Fibroblast of villous mesenchyme (primary cell): ENCODE results near the gene PLXDC2. TPM values are rescaled to one million over a fixed set of nuclear protein-coding genes. Genes with fewer than 3 reads are reported as not detected.

Source experiments
- DNase-seq: peaks from one replicate; pipeline ENCODE4 v3.0.0-alpha.2; 2010; ENCODE audit warnings: low read depth
- H3K4me3 ChIP-seq: 2 replicates; pipeline ENCODE4 v1.5.1; 2011; ENCODE audit warnings: low read depth, mild to moderate bottlenecking, low read length
- total RNA-seq: library from RNA; depleted of rRNA; stranded (reverse); fragments of >200 nt; gene quantifications from 2 replicates; pipeline ENCODE4 v1.2.3, GENCODE V29; 2012
- TF ChIP-seq, protein P1 (sequence below): IDR thresholded peaks from 2 replicates; pipeline ENCODE4 v1.5.1; 2012; ENCODE audit warnings: low read depth, mild to moderate bottlenecking, low read length; ENCODE audit not compliant: insufficient read depth

PLXDC2 gene
- total RNA-seq, 1 donor, result 19.0 TPM

DNA sequence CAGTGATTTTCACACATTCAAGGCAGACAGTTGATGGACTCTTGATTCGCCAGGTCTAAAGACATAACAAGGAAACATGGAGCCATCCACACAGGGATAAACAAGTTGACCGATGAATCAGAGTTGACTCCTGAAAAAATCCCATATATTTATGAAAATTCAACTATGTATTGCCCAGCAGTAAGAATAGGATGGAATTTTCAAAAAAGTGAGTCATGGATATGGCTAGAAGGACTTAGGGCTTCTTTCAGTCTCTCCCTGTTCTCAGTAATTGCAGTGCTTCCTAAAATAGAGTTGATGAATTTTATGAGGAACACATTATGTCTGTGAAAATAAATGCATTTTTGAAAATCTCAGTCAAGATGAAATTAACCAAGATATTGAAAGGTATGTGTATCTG is 301.2 kb downstream of the PLXDC2 start:
- TF ChIP-seq, protein P1, sequence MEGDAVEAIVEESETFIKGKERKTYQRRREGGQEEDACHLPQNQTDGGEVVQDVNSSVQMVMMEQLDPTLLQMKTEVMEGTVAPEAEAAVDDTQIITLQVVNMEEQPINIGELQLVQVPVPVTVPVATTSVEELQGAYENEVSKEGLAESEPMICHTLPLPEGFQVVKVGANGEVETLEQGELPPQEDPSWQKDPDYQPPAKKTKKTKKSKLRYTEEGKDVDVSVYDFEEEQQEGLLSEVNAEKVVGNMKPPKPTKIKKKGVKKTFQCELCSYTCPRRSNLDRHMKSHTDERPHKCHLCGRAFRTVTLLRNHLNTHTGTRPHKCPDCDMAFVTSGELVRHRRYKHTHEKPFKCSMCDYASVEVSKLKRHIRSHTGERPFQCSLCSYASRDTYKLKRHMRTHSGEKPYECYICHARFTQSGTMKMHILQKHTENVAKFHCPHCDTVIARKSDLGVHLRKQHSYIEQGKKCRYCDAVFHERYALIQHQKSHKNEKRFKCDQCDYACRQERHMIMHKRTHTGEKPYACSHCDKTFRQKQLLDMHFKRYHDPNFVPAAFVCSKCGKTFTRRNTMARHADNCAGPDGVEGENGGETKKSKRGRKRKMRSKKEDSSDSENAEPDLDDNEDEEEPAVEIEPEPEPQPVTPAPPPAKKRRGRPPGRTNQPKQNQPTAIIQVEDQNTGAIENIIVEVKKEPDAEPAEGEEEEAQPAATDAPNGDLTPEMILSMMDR, result no peak
- DNase-seq, result no peak
- H3K4me3 ChIP-seq, result no peak overlapping the region

DNA sequence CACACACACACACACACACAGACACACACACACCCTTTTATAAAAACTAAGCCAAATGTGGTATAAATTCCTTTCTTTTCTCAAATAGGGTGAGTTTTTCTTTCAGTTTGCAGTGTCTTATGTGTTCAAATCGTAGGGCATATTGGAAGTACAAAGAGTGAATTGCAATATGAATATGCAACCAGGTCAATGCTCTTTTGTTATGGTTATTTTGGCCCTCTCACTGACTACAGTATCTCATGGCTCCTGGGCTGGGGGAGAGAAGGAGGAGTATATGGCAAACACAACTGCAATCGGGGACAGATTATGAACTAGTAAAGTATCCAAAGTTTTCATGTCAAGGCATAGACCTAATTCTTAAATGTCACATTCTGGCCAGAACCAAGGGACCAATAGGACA is 301.9 kb downstream of the PLXDC2 start:
- TF ChIP-seq, protein P1, result no peak
- DNase-seq, result no peak
- no peak overlapping the region for H3K4me3 ChIP-seq

DNA sequence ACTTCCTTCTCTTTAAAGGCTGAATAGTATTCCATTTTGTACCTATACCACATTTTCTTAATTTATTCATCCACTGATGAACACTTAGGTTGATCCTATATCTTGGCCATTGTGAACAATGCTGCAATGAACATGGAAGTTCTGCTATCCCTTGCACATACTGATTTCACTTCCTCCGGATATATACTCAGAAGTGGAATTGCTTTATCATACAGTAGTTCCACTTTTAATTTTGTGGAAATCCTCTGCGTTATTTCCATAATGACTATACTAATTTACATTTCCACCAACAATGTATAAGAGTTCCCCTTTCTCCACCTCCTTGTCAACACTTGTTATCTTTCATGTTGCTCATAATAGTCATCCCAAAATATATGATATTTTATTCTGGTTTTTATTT is 312.6 kb downstream of the PLXDC2 start:
- TF ChIP-seq, protein P1, result no peak
- no peak overlapping the region for H3K4me3 ChIP-seq
- DNase-seq, result no peak

DNA sequence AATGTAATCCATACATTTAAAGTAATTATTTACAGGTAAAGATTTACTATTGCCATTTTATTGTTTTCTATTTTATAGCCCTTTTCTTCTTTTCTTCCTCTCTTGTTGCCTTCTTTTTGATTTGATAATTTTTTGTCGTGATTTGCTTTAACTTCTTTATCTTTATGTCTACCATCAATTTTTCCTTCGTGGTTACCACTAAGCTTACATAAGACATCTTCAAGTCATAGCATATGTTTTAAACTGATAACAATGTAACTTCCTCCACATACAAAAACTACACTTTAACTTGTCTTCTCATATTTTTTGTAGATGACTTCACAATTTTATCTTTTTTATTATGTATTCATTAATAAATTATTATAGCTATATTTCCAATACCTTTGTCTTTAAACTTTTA is 316.6 kb downstream of the PLXDC2 start:
- DNase-seq, result no peak
- no peak overlapping the region for H3K4me3 ChIP-seq
- TF ChIP-seq, protein P1, result no peak

DNA sequence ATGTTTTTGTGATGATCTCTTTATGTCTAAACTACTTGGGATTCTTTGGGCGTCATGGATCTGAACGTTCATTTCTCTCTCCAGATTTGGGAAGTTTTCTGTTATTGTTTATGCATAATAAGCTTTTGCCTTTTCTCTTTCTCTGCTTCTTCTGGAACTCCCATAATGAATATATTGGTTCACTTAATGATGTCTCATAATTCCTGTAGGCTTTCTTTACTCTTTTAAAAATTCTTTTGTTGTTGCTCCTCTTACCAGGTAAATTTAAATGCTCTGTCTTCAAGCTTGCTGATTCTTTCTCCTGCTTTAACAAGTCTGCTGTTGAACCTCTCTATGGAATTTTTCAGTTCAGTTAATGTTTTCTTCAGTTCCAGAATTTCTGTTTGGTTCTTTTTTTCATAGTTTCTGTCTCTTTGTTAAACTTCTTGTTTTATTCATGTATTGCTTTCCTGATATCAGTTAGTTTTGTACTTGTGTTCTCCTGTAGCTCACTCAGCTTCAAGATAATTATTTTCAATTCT is 317.5 kb downstream of the PLXDC2 start:
- TF ChIP-seq, protein P1, result no peak
- no peak for DNase-seq
- no peak overlapping the region for H3K4me3 ChIP-seq

DNA sequence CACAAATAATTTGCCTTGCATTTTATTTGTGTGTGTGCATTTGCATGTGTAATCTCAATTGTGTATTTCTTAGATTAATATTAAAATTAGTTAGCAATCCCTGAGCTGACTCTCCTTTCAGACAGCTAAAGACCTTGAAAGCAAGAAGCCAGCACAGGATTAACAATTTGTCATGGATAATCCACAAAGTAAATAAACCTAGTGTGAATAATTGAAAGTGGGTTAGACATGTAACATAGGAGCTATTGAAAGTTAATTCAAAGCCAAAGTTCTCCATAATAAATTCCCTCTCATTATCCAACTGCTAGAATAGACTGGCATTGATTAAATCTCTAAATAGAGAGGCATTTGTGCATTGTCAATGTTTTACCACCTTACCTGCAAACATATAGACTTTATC is 326.1 kb downstream of the PLXDC2 start:
- no peak overlapping the region for H3K4me3 ChIP-seq
- TF ChIP-seq, protein P1, result no peak
- DNase-seq, result no peak

DNA sequence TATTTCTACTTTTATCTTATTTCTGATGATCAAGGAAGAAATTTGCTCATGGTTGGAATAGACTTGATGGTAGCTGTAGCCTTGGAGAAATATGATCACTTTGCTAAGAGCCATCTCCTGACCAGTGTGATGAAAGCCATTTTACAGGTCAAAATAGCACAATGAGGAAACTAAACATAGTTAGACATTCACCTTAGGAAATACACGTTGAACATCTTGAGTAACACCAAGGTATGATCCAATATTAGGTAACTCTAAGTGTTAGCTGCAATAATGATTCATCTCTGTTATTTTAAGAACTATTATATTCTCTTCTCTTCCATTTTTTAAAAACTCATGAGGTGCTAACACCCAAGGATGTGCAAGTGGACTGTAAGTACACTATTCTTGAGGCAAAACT is 328.0 kb downstream of the PLXDC2 start:
- H3K4me3 ChIP-seq, result no peak overlapping the region
- DNase-seq, result no peak
- TF ChIP-seq, protein P1, result no peak
